A549 (cell line): Measurements from ENCODE around the gene PLIN1. TPM values are rescaled to one million over a fixed set of nuclear protein-coding genes. Genes with fewer than 3 reads are reported as not detected.
A peak's percentile ranks its signal among the peaks of the same experiment; 100 is the strongest.

ENCODE experiments used
- ATAC-seq, 2 experiments: fragments of 200-7000 bp in 1 of 2; fragments of >200 bp in 1 of 2; cut with Nextera tagmentation in 1 of 2; cut with Tn5 transposase in 1 of 2; 3 replicates each; pipeline versions ENCODE4 v1.8.0 to v1.9.1; 2018 to 2020; ENCODE audit warnings: mild to moderate bottlenecking in 1 of 2, moderate library complexity in 1 of 2
- CTCF ChIA-PET: fragments of 300-600 bp; sonication (Branson Sonifier 250); formaldehyde crosslinking; extraction: SDS; loops from one replicate; lab custom pipeline; 2021; ENCODE audit warnings: antibody characterized with exemption, inconsistent platforms; lab: Yijun Ruan, JAX
- POLR2A ChIA-PET: fragments of 350-600 bp; formaldehyde crosslinking; extraction: SDS; loops from one replicate; lab custom pipeline; 2021; ENCODE audit warnings: antibody characterized with exemption, inconsistent platforms; lab: Yijun Ruan, JAX
- DNase-seq, 2 experiments: peaks; one replicate each; pipeline versions ENCODE4 v3.0.0 to v3.0.0-alpha.2; 2011 to 2016; ENCODE audit warnings: low read depth in 1 of 2, low spot score in 1 of 2
- FAIRE-seq: peaks from 2 replicates; lab custom pipeline; 2011; peaks lifted over from hg19 to GRCh38; lab: Jason Lieb, UNC
- H3K27ac ChIP-seq, 2 experiments: fragments of >200 bp; sonication (Bioruptor Twin); formaldehyde crosslinking; 3 replicates each; pipeline ENCODE4 v1.5.1; 2016 to 2017
- H3K4me1 ChIP-seq: fragments of >200 bp; sonication (Bioruptor Twin); formaldehyde crosslinking; 3 replicates; pipeline ENCODE4 v1.6.1; 2016
- H3K4me2 ChIP-seq: fragments of >200 bp; sonication (Bioruptor Twin); formaldehyde crosslinking; 3 replicates; pipeline ENCODE4 v1.6.1; 2016
- H3K4me3 ChIP-seq: fragments of >200 bp; sonication (Bioruptor Twin); formaldehyde crosslinking; 3 replicates; pipeline ENCODE4 v1.5.1; 2016
- H3K9me3 ChIP-seq: fragments of >200 bp; sonication (Bioruptor Twin); formaldehyde crosslinking; 3 replicates; pipeline ENCODE4 v1.6.1; 2016
- ATOH8 ChIP-seq: fragments of 250-450 bp; sonication (Bioruptor Pico); IDR thresholded peaks from 2 replicates; pipeline ENCODE4 v1.5.0; 2020; ENCODE audit warnings: low read depth, mild to moderate bottlenecking, moderate library complexity
- CHD4 ChIP-seq: fragments of 200-600 bp; sonication (generic); IDR thresholded peaks from 2 replicates; pipeline ENCODE4 v1.6.1; 2016; ENCODE audit warnings: antibody characterized with exemption, mild to moderate bottlenecking, borderline replicate concordance
- E2F6 ChIP-seq: IDR thresholded peaks from 2 replicates; pipeline ENCODE4 v1.6.1; 2012; ENCODE audit warnings: low read depth, borderline replicate concordance
- EHF ChIP-seq: fragments of 250-450 bp; sonication (Bioruptor Pico); IDR thresholded peaks from 2 replicates; pipeline ENCODE4 v1.5.0; 2020; ENCODE audit warnings: mild to moderate bottlenecking
- EHMT2 ChIP-seq: fragments of 200-600 bp; sonication (generic); IDR thresholded peaks from 2 replicates; pipeline ENCODE4 v1.6.1; 2016; ENCODE audit warnings: antibody characterized with exemption, low read depth, mild to moderate bottlenecking, moderate library complexity
- EP300 ChIP-seq, 2 experiments: fragments of >200 bp; sonication (Bioruptor Twin); formaldehyde crosslinking; IDR thresholded peaks; 2 replicates in 1 of 2; 3 replicates in 1 of 2; pipeline ENCODE4 v1.6.1; 2016 to 2017
- ESRRA ChIP-seq: fragments of 150-350 bp; IDR thresholded peaks from 2 replicates; pipeline ENCODE4 v1.6.1; 2014; ENCODE audit warnings: mild to moderate bottlenecking, low read length, borderline replicate concordance
- FOSB ChIP-seq: fragments of 250-450 bp; sonication (Bioruptor Pico); IDR thresholded peaks from 2 replicates; pipeline ENCODE4 v1.5.0; 2020; ENCODE audit warnings: mild to moderate bottlenecking, moderate library complexity
- HMGXB4 ChIP-seq: fragments of 250-450 bp; sonication (Bioruptor Pico); IDR thresholded peaks from 2 replicates; pipeline ENCODE4 v1.5.0; 2021; ENCODE audit warnings: mild to moderate bottlenecking, moderate library complexity, borderline replicate concordance
- NFE2L2 ChIP-seq: fragments of 150-350 bp; conservative IDR thresholded peaks from 2 replicates; pipeline ENCODE4 v1.6.1; 2014; ENCODE audit warnings: low read length
- PHF8 ChIP-seq: fragments of 200-600 bp; sonication (generic); IDR thresholded peaks from 2 replicates; pipeline ENCODE4 v1.6.1; 2016; ENCODE audit warnings: low read depth, mild to moderate bottlenecking, antibody characterized with exemption, moderate library complexity, borderline replicate concordance
- POLR2AphosphoS2 ChIP-seq: conservative IDR thresholded peaks from 2 replicates; pipeline ENCODE4 v1.6.1; 2012; ENCODE audit warnings: low read length, improper control_type of control experiment, inconsistent platforms
- RAD21 ChIP-seq, 2 experiments: fragments of >200 bp in 1 of 2; sonication (Bioruptor Twin) in 1 of 2; formaldehyde crosslinking in 1 of 2; IDR thresholded peaks in 1 of 2; conservative IDR thresholded peaks in 1 of 2; 2 replicates in 1 of 2; 3 replicates in 1 of 2; pipeline ENCODE4 v1.6.1; 2012 to 2018; ENCODE audit warnings: inconsistent platforms in 1 of 2
- SMC3 ChIP-seq: fragments of >200 bp; sonication (Bioruptor Twin); formaldehyde crosslinking; IDR thresholded peaks from 3 replicates; pipeline ENCODE4 v1.6.1; 2018; ENCODE audit warnings: inconsistent platforms
- USF2 ChIP-seq: fragments of 450-650 bp; IDR thresholded peaks from 2 replicates; pipeline ENCODE4 v1.6.1; 2014; ENCODE audit warnings: antibody characterized with exemption
- ZSCAN20 ChIP-seq: fragments of 250-450 bp; sonication (Bioruptor Pico); IDR thresholded peaks from 2 replicates; pipeline ENCODE4 v1.8.0; 2022; ENCODE audit warnings: mild to moderate bottlenecking, moderate library complexity
- WGBS: methylation state at CpG from one replicate; pipeline ENCODE4 v1.1.6; 2017; ENCODE audit errors: missing lambda C conversion rate; 5-methylcytosine and 5-hydroxymethylcytosine counted together
- polyA plus RNA-seq, 4 experiments: library from polyadenylated mRNA; depleted of rRNA in 3 of 4; stranded (reverse); fragments of >200 nt; fragmentation: RNase III in 1 of 4; extraction: RNeasy Plus Mini Kit Qiagen cat#74134 plus additional on column Dnase treatment in 1 of 4; gene quantifications; 2 replicates in 3 of 4; 3 replicates in 1 of 4; pipeline ENCODE4 v1.2.3, GENCODE V29; 2011 to 2017
- TF ChIP-seq, protein P1 (sequence below): fragments of >200 bp; sonication (Bioruptor Twin); formaldehyde crosslinking; IDR thresholded peaks from 3 replicates; pipeline ENCODE4 v1.5.1; 2016
- TF ChIP-seq, protein P2 (sequence below): IDR thresholded peaks from 2 replicates; pipeline ENCODE4 v1.6.1; 2012

PLIN1 gene
- polyA plus RNA-seq, 2 of the 4 experiments (the other 2 are of a cell fraction) = 0.27 to 0.74 TPM

- H3K9me3 ChIP-seq = no peaks in the 10 kb centered on the region
- peak; percentile 57 for TF ChIP-seq RAD21 (conservative IDR thresholded peaks at IDR 0.05 in 1 of 2, IDR thresholded peaks at IDR 0.05 in 1 of 2)
- no peak for TF ChIP-seq E2F6
- TF ChIP-seq, protein P1, sequence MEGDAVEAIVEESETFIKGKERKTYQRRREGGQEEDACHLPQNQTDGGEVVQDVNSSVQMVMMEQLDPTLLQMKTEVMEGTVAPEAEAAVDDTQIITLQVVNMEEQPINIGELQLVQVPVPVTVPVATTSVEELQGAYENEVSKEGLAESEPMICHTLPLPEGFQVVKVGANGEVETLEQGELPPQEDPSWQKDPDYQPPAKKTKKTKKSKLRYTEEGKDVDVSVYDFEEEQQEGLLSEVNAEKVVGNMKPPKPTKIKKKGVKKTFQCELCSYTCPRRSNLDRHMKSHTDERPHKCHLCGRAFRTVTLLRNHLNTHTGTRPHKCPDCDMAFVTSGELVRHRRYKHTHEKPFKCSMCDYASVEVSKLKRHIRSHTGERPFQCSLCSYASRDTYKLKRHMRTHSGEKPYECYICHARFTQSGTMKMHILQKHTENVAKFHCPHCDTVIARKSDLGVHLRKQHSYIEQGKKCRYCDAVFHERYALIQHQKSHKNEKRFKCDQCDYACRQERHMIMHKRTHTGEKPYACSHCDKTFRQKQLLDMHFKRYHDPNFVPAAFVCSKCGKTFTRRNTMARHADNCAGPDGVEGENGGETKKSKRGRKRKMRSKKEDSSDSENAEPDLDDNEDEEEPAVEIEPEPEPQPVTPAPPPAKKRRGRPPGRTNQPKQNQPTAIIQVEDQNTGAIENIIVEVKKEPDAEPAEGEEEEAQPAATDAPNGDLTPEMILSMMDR = peak; percentile 90
- TF ChIP-seq, protein P2, sequence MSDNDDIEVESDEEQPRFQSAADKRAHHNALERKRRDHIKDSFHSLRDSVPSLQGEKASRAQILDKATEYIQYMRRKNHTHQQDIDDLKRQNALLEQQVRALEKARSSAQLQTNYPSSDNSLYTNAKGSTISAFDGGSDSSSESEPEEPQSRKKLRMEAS = peak; percentile 25; the same call in 1 of the 2 replicates
- TF ChIP-seq EHMT2 = no peak
- TF ChIP-seq SMC3 = peak; percentile 75
- ChIA-PET POLR2A (no interaction called here), CTCF (interaction anchor here (0.6 to 7.2 kb wide), 41 partner anchors 14 to 442 kb away, joined by 3 to 126 read pairs (median 4); partner anchors contain the start of genes MESP1, PEX11A, PLIN1 and RHCG)
- FAIRE-seq = peak; percentile 92
- H3K4me1 ChIP-seq = no peaks in the 10 kb centered on the region
- H3K4me2 ChIP-seq = peak overlapping the region; percentile 64
- no peak overlapping the region for H3K4me3 ChIP-seq
- ATAC-seq = peak; percentile 87 to 96
- peak; percentile 73 to 94 for DNase-seq
- 35% methylated on average over 25 of the region's 25 CpGs for WGBS
- H3K27ac ChIP-seq = peak overlapping the region in 1 of 2 experiments; percentile 39; a peak in 1 of 6 replicates
Observed at GRCh38 chr15:89647191-89647851, 31.8 kb downstream of the PLIN1 start.

DNA sequence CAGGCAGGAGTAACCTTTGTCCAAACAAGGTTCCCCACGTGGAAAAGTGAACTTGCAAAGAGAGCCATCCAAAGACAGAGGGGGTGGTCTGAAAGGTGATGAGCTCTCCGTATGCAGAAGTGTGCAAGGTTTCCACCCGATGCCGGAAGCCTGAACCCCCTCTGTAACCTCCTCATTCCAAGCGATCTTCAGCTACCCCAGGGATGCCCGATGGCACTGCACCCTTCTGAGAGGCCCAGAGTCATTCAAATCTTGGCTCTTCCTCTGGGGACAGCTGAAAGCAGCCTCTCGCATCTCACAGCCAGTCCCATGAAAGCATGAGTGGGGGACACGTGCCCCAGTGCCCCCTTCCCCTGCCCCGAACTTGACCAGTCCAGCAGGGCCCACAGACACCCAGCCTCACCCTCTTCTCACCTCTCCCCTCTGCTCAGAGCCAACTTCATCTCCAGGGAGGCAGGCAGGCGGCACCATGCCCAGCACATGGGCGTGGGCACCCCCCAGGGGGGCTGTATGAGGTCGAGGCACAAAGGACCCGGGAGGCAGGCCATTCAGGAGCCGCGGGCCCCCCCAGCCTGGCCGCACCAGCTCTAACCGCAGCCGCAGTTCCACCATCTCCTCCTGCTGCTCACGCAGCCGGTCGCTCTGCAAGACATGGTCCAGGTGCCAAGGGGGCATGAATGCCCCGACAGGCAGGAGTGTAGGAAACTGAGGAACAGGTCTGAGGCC is 32.6 kb downstream of the PLIN1 start:
- Histone ChIP-seq H3K4me2 (no peak overlapping the region), H3K4me1 (no peaks in the 10 kb centered on the region), H3K27ac (no peak overlapping the region), H3K9me3 (no peaks in the 10 kb centered on the region), H3K4me3 (no peak overlapping the region)
- FAIRE-seq (no peak), DNase-seq (no peak), ATAC-seq (peak; percentile 23 to 56; a peak in 5 of 6 replicates)
- TF ChIP-seq EP300 (IDR thresholded peaks at IDR 0.05) (no peak), CHD4 (no peak), ESRRA (no peak), ZSCAN20 (CRISPR knock-in tag) (no peak), HMGXB4 (no peak), ATOH8 (no peak), PHF8 (no peak), EHF (CRISPR knock-in tag) (no peak), USF2 (no peak), NFE2L2 (no peak), POLR2AphosphoS2 (no peak), SMC3 (no peak), FOSB (CRISPR knock-in tag) (no peak)
- POLR2A ChIA-PET = no interaction called here
- WGBS = 71% methylated on average over 17 of the region's 22 CpGs
- CTCF ChIA-PET = interaction anchor here (0.5 to 7.2 kb wide), 34 partner anchors 8 to 288 kb away, joined by 3 to 126 read pairs (median 4); partner anchors contain the start of genes KIF7, MESP1, PEX11A and PLIN1
